Panc1 (cell line): ENCODE measurements around the gene HARBI1. TPM values are rescaled to one million over a fixed set of nuclear protein-coding genes. Genes with fewer than 3 reads are reported as not detected.

ENCODE experiments used
- ATAC-seq: fragments of 200-7000 bp; cut with Tn5 transposase; 2 replicates; pipeline ENCODE4 v1.9.1; 2020; ENCODE audit warnings: mild to moderate bottlenecking, moderate library complexity
- BruUV-seq: library from RNA; stranded (reverse); fragments of 400-500 nt; replicated peaks from 2 replicates; lab custom pipeline; 2021; lab: Mats Ljungman, UMichigan
- CTCF ChIA-PET: fragments of 300-600 bp; sonication (Branson Sonifier 250); formaldehyde crosslinking; loops from one replicate; lab custom pipeline; 2022; ENCODE audit warnings: antibody characterized with exemption; lab: Charles Lee
- POLR2A ChIA-PET: fragments of 300-600 bp; sonication (Branson Sonifier 250); formaldehyde crosslinking; loops from one replicate; lab custom pipeline; 2022; ENCODE audit warnings: antibody characterized with exemption; lab: Charles Lee
- DNase-seq: peaks from one replicate; pipeline ENCODE4 v3.0.0-alpha.2; 2010; ENCODE audit warnings: low read depth, low spot score
- H3K27ac ChIP-seq: 2 replicates; pipeline ENCODE4 v1.5.1; 2011; ENCODE audit warnings: mild to moderate bottlenecking, low read length, inconsistent platforms
- H3K27me3 ChIP-seq: fragments of 200-500 bp; sonication (Bioruptor generic); 2 replicates; pipeline ENCODE4 v1.6.0; 2014; ENCODE audit warnings: low read length, inconsistent platforms; ENCODE audit not compliant: control insufficient read depth, insufficient read depth
- H3K36me3 ChIP-seq: fragments of 200-500 bp; sonication (Bioruptor generic); 2 replicates; pipeline ENCODE4 v1.5.1; 2014; ENCODE audit warnings: inconsistent platforms, mild to moderate bottlenecking, low read length, moderate library complexity; ENCODE audit not compliant: control insufficient read depth, insufficient read depth
- H3K4me1 ChIP-seq: 2 replicates; pipeline ENCODE4 v1.5.1; 2011; ENCODE audit warnings: inconsistent platforms, mild to moderate bottlenecking, low read length, moderate library complexity; ENCODE audit not compliant: control insufficient read depth, insufficient read depth
- H3K4me3 ChIP-seq, 2 experiments: 2 replicates each; pipeline ENCODE4 v1.5.1; 2011 to 2012; ENCODE audit warnings: low read depth in 2 of 2, low read length in 2 of 2, mild to moderate bottlenecking in 2 of 2, inconsistent platforms in 1 of 2, moderate library complexity in 1 of 2
- H3K9me3 ChIP-seq: fragments of 200-500 bp; sonication (Bioruptor generic); 2 replicates; pipeline ENCODE4 v1.5.1; 2014; ENCODE audit warnings: low read depth, mild to moderate bottlenecking, inconsistent platforms, low read length, moderate library complexity; ENCODE audit not compliant: control insufficient read depth, insufficient read depth
- POLR2AphosphoS5 ChIP-seq: IDR thresholded peaks from 2 replicates; pipeline ENCODE4 v1.6.1; 2012; ENCODE audit warnings: mild to moderate bottlenecking, low read depth, low read length, moderate library complexity
- SIN3A ChIP-seq: IDR thresholded peaks from 2 replicates; pipeline ENCODE4 v1.6.1; 2012; ENCODE audit warnings: low read depth, mild to moderate bottlenecking, low read length, moderate library complexity, borderline replicate concordance; ENCODE audit not compliant: insufficient read depth
- TCF7L2 ChIP-seq: IDR thresholded peaks from 2 replicates; pipeline ENCODE4 v1.6.1; 2011; ENCODE audit warnings: mild to moderate bottlenecking, low read depth, low read length, inconsistent platforms
- in situ Hi-C: cut with HindIII; loops from 2 replicates; pipeline ENCODE4 v1.10.0; 2016; ENCODE audit warnings: low sequenced_read_pairs, low pct_unique_long_range_greater_than_20kb
- intact Hi-C: fragments of 100-400 bp; cut with micrococcal nuclease; formaldehyde crosslinking; loops from one replicate; pipeline ENCODE4 v1.10.0; 2022; ENCODE audit not compliant: unreplicated experiment
- total RNA-seq: library from RNA; stranded (reverse); gene quantifications from one replicate; pipeline ENCODE4 v1.2.1, GENCODE V29; 2021; ENCODE audit not compliant: unreplicated experiment
- TF ChIP-seq, protein P1 (sequence below), 2 experiments: IDR thresholded peaks; 2 replicates each; pipeline ENCODE4 v1.6.1; 2011 to 2012; ENCODE audit warnings: low read depth in 2 of 2, control low read depth in 1 of 2, low read length in 1 of 2, mild to moderate bottlenecking in 1 of 2, moderate library complexity in 1 of 2; ENCODE audit not compliant: insufficient read depth in 1 of 2

The HARBI1 gene
- total RNA-seq, 1 experiment from 2014 or later: 6.4 TPM

DNA sequence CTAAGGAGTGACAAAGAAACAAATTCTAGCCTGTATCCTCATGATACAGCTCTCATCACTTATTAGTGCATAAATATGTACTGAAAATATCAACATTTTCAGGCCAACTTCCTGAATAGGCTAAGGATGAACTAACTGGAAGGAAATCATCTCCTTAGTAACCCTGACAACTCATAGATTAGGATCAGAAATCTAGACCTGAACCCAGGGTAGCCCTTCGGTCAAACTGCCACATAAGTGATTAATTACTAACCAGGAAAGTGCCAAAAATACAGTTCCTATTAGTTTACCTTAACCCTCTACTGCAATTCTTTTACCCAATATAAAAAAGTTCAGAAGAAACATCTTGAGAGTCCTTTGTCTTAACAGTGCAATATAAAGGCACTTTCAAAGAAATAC is 63.2 kb downstream of the HARBI1 start:
- Histone ChIP-seq H3K27ac (peak overlapping the region; percentile 96), H3K9me3 (no peaks in the 10 kb centered on the region), H3K27me3 (no peaks in the 10 kb centered on the region), H3K4me3 (peak overlapping the region in 1 of 2 experiments; percentile 17; a peak in 2 of 4 replicates), H3K36me3 (no peaks in the 10 kb centered on the region), H3K4me1 (peaks cover 63% of the 10 kb centered on the region)
- in situ Hi-C loops: no loop called here
- ChIA-PET POLR2A (interaction anchor here (0.5 kb wide), 1 partner anchor 60 kb away, joined by 3 read pairs; no protein-coding TSS in a partner anchor), CTCF (no interaction called here)
- BruUV-seq: TSS peak; percentile 23
- peak; percentile 46 for ATAC-seq
- intact Hi-C loops: loop anchor here (5.0 kb wide), 1 partner anchor 63 kb away; the partner anchor contains the start of genes ATG13 and HARBI1
- TF ChIP-seq POLR2AphosphoS5: no peak
- TF ChIP-seq TCF7L2: no peak
- TF ChIP-seq SIN3A: no peak
- TF ChIP-seq, protein P1, sequence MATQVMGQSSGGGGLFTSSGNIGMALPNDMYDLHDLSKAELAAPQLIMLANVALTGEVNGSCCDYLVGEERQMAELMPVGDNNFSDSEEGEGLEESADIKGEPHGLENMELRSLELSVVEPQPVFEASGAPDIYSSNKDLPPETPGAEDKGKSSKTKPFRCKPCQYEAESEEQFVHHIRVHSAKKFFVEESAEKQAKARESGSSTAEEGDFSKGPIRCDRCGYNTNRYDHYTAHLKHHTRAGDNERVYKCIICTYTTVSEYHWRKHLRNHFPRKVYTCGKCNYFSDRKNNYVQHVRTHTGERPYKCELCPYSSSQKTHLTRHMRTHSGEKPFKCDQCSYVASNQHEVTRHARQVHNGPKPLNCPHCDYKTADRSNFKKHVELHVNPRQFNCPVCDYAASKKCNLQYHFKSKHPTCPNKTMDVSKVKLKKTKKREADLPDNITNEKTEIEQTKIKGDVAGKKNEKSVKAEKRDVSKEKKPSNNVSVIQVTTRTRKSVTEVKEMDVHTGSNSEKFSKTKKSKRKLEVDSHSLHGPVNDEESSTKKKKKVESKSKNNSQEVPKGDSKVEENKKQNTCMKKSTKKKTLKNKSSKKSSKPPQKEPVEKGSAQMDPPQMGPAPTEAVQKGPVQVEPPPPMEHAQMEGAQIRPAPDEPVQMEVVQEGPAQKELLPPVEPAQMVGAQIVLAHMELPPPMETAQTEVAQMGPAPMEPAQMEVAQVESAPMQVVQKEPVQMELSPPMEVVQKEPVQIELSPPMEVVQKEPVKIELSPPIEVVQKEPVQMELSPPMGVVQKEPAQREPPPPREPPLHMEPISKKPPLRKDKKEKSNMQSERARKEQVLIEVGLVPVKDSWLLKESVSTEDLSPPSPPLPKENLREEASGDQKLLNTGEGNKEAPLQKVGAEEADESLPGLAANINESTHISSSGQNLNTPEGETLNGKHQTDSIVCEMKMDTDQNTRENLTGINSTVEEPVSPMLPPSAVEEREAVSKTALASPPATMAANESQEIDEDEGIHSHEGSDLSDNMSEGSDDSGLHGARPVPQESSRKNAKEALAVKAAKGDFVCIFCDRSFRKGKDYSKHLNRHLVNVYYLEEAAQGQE (IDR thresholded peaks at IDR 0.05; ENCODE audit: insufficient read depth in 1 of 2, low read depth in 2 of 2, low read length in 1 of 2): no peak
- DNase-seq: no peak

Other genes with a start within 250 kb of the HARBI1 start
- gene MDK, start 235.6 kb downstream of the HARBI1 start, total RNA-seq: 252 TPM
- 3.1 TPM for gene CHRM4, start 225.5 kb downstream of the HARBI1 start, total RNA-seq
- 40.0 TPM for gene AMBRA1, start 23.2 kb downstream of the HARBI1 start, total RNA-seq
- 57.9 TPM for gene ATG13, start 326 bp upstream of the HARBI1 start, total RNA-seq
- gene ARHGAP1, start 83.4 kb upstream of the HARBI1 start, total RNA-seq: 43.5 TPM
- 19.8 TPM for gene ZNF408, start 83.8 kb upstream of the HARBI1 start, total RNA-seq
- gene F2, start 102.0 kb upstream of the HARBI1 start, total RNA-seq: 0.64 TPM
- 191 TPM for gene CKAP5, start 229.1 kb upstream of the HARBI1 start, total RNA-seq